ENCODE measurements around the gene GMPR.
A peak's percentile ranks its signal among the peaks of the same experiment; 100 is the strongest.

GMPR gene

DNA sequence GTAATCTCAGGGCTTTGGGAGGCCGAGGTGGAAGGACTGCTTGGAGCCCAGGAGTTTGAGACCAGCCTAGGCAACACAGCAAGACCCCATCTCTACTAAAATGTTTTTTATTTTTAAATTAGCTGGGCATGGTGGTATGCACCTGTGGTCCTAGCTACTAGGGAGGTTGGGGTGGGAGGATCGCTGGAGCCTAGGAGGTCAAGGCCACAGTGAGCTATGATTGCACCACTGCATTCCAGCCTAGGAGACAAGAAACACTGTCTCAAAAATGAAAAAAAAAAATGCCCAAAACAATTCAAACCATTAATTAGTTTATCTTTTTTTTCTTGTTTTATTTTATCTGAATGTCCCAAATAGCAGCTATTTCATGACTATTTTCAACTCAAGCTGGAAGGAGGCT, 85.8 kb downstream of the GMPR start:
- H2BK120ac ChIP-seq (ENCODE audit: low read depth, low read length): no peak overlapping the region
- H2AK5ac ChIP-seq (ENCODE audit: low read length): no peak overlapping the region

DNA sequence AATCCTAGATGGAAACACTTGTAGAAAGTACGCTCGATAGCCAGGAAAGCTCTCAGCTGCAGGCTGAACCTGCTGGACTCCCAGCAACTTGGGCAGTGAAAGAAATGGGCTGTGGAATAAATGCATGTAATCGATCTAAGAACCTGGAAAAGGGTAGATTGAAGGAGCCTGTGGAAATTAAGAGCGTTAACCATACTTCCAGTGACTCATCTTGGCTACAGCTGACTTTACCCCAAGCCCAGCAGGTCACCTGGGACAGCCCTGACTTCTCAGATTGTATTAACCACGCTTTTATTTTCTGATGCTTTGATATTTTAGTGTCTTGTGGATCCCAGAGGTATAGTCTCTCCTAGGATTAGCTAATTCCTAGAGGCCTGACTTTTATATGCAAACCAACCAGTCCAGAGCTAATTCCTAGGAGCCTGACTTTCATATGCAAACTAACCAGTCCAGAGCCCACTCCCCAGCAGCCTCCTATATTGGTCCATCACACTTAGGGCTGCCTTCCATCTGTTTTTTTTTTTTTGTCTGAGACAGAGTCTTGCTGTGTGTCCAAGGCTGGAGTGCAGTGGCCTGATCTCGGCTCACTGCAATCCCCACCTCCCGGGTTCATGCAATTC, 86.3 kb downstream of the GMPR start:
- Histone ChIP-seq H3K18ac (ENCODE audit: low read length) (no peak overlapping the region), H4K5ac (ENCODE audit: low read length) (no peak overlapping the region), H2BK120ac (ENCODE audit: low read depth, low read length) (no peak overlapping the region), H3K4me3 (ENCODE audit: low read length) (no peak overlapping the region), H3K4me1 (ENCODE audit: control insufficient read depth, low read depth, low read length) (peaks cover 13% of the 10 kb centered on the region), H2BK5ac (ENCODE audit: low read length) (no peak overlapping the region), H3K27ac (ENCODE audit: low read depth, low read length) (no peak overlapping the region), H3K79me2 (ENCODE audit: control insufficient read depth, insufficient read depth, low read length) (no peaks in the 10 kb centered on the region), H3K56ac (ENCODE audit: low read length) (no peak overlapping the region), H3K27me3 (ENCODE audit: insufficient read depth, low read length, poor library complexity) (no peaks in the 10 kb centered on the region), H3K23ac (ENCODE audit: low read length) (no peak overlapping the region), H3K4ac (ENCODE audit: low read depth, low read length) (no peak overlapping the region), H3K4me2 (ENCODE audit: low read length) (no peak overlapping the region), H4K8ac (ENCODE audit: low read depth, low read length) (no peak overlapping the region), H2BK15ac (replicated peaks; ENCODE audit: low read depth) (no peak overlapping the region), H3K36me3 (ENCODE audit: control insufficient read depth, insufficient read depth, low read length) (no peaks in the 10 kb centered on the region), H3K79me1 (ENCODE audit: low read length) (no peaks in the 10 kb centered on the region), H2AK5ac (ENCODE audit: low read length) (no peak overlapping the region), H3K9ac (ENCODE audit: low read length) (no peak overlapping the region)
- peak; percentile 27 for DNase-seq
- WGBS (ENCODE audit: extremely low coverage, insufficient coverage, low lambda C conversion rate): no CpG with 5 or more reads among the region's 7 CpGs

More for the DNA sequence above, 85.8 kb downstream of the GMPR start:
- no peak overlapping the region for H3K56ac ChIP-seq (ENCODE audit: low read length)
- no peak overlapping the region for H3K27ac ChIP-seq (ENCODE audit: low read depth, low read length)
- H3K4me1 ChIP-seq (ENCODE audit: control insufficient read depth, low read depth, low read length): peaks cover 14% of the 10 kb centered on the region
- H3K79me2 ChIP-seq (ENCODE audit: control insufficient read depth, insufficient read depth, low read length): no peaks in the 10 kb centered on the region
- H2BK5ac ChIP-seq (ENCODE audit: low read length): no peak overlapping the region
- no peak overlapping the region for H3K9ac ChIP-seq (ENCODE audit: low read length)
- no peak overlapping the region for H3K4me3 ChIP-seq (ENCODE audit: low read length)
- peak overlapping the region; percentile 12 for H3K18ac ChIP-seq (ENCODE audit: low read length)
- no peaks in the 10 kb centered on the region for H3K27me3 ChIP-seq (ENCODE audit: insufficient read depth, low read length, poor library complexity)
- H3K36me3 ChIP-seq (ENCODE audit: control insufficient read depth, insufficient read depth, low read length): no peaks in the 10 kb centered on the region
- H3K4ac ChIP-seq (ENCODE audit: low read depth, low read length): no peak overlapping the region
- H3K79me1 ChIP-seq (ENCODE audit: low read length): no peaks in the 10 kb centered on the region
- no peak overlapping the region for H3K23ac ChIP-seq (ENCODE audit: low read length)
- no CpG with 5 or more reads among the region's 2 CpGs for WGBS (ENCODE audit: extremely low coverage, insufficient coverage, low lambda C conversion rate)
- H2BK15ac ChIP-seq (replicated peaks; ENCODE audit: low read depth): no peak overlapping the region
- H3K4me2 ChIP-seq (ENCODE audit: low read length): no peak overlapping the region
- no peak for DNase-seq
- no peak overlapping the region for H4K5ac ChIP-seq (ENCODE audit: low read length)
- no peak overlapping the region for H4K8ac ChIP-seq (ENCODE audit: low read depth, low read length)

DNA sequence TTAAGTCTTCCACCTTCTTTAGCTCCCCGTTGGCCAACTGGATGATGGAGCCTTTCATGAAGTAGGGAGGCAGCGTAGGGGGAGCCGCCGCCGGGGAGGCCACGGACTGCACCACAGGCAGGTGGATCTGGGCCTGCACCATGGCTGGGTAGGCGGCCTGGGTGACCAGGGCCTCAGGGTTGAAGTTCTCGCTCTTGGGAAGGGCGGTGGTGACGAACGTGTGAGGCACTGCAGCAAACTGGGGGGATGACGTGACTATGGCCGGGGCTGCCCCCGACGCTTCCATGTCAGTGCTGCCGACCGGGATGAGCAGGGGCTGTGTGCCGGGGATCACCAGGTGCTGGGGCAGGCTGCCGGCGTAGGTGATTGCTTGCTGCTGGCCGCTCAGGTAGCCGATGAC, 88.1 kb downstream of the GMPR start:
- Histone ChIP-seq H4K5ac (ENCODE audit: low read length) (no peak overlapping the region), H2BK15ac (replicated peaks; ENCODE audit: low read depth) (no peak overlapping the region), H3K79me1 (ENCODE audit: low read length) (no peaks in the 10 kb centered on the region), H3K9ac (ENCODE audit: low read length) (no peak overlapping the region), H2BK120ac (ENCODE audit: low read depth, low read length) (no peak overlapping the region), H3K23ac (ENCODE audit: low read length) (no peak overlapping the region), H3K4me2 (ENCODE audit: low read length) (no peak overlapping the region), H3K4ac (ENCODE audit: low read depth, low read length) (no peak overlapping the region), H3K36me3 (ENCODE audit: control insufficient read depth, insufficient read depth, low read length) (no peaks in the 10 kb centered on the region), H3K4me3 (ENCODE audit: low read length) (no peak overlapping the region), H3K79me2 (ENCODE audit: control insufficient read depth, insufficient read depth, low read length) (no peaks in the 10 kb centered on the region), H3K4me1 (ENCODE audit: control insufficient read depth, low read depth, low read length) (peaks cover 4% of the 10 kb centered on the region), H4K8ac (ENCODE audit: low read depth, low read length) (no peak overlapping the region), H3K27ac (ENCODE audit: low read depth, low read length) (no peak overlapping the region), H3K27me3 (ENCODE audit: insufficient read depth, low read length, poor library complexity) (no peaks in the 10 kb centered on the region), H3K56ac (ENCODE audit: low read length) (no peak overlapping the region), H3K18ac (ENCODE audit: low read length) (no peak overlapping the region), H2BK5ac (ENCODE audit: low read length) (no peak overlapping the region), H2AK5ac (ENCODE audit: low read length) (no peak overlapping the region)
- DNase-seq: no peak
- no CpG with 5 or more reads among the region's 22 CpGs for WGBS (ENCODE audit: extremely low coverage, insufficient coverage, low lambda C conversion rate)

DNA sequence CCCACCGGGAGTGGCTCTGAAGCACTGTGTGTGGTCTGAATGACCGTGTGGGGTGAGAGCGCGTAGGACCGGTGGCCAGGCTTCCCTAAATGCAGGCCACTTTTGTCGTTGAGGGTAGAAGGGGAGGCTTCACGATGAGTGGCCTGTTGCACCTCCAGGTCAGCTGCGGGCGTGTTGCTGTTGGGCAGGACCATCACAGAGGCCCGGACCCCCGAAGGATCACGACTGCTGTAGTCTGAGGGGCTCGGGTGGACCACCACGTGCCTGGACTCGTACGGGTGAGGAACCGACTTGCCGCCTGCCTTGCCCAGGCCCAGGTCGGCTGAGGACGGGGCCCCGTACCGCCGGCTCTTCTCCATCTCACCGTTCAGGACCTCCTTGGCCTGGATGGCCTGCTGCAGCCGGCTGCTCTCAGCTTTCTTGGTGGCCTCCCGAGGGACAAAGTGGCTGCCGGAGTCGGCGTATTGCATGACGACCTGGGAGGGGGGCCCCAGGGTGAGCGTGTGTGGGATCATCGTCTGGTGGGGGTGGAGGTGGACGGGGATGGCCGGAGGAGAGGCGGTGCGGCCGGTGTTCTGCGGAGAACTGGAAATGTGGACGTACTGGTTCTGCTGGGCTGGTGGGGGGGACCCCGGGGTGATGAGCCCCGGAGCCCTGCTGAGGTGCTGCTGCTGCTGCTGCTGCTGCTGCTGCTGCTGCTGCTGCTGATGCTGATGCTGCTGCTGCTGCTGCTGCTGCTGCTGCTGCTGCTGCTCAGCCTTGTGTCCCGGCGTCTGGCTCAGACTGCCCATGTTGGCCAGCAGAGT, 88.8 kb downstream of the GMPR start:
- Histone ChIP-seq H3K4me1 (ENCODE audit: control insufficient read depth, low read depth, low read length) (peaks cover 8% of the 10 kb centered on the region), H2BK15ac (replicated peaks; ENCODE audit: low read depth) (no peak overlapping the region), H3K56ac (ENCODE audit: low read length) (no peak overlapping the region), H4K5ac (ENCODE audit: low read length) (no peak overlapping the region), H3K9ac (ENCODE audit: low read length) (no peak overlapping the region), H3K4me2 (ENCODE audit: low read length) (no peak overlapping the region), H4K8ac (ENCODE audit: low read depth, low read length) (no peak overlapping the region), H3K4ac (ENCODE audit: low read depth, low read length) (no peak overlapping the region), H3K36me3 (ENCODE audit: control insufficient read depth, insufficient read depth, low read length) (no peaks in the 10 kb centered on the region), H3K18ac (ENCODE audit: low read length) (no peak overlapping the region), H3K79me2 (ENCODE audit: control insufficient read depth, insufficient read depth, low read length) (no peaks in the 10 kb centered on the region), H2BK5ac (ENCODE audit: low read length) (no peak overlapping the region), H2BK120ac (ENCODE audit: low read depth, low read length) (no peak overlapping the region), H2AK5ac (ENCODE audit: low read length) (no peak overlapping the region), H3K79me1 (ENCODE audit: low read length) (no peaks in the 10 kb centered on the region), H3K27me3 (ENCODE audit: insufficient read depth, low read length, poor library complexity) (no peaks in the 10 kb centered on the region), H3K27ac (ENCODE audit: low read depth, low read length) (no peak overlapping the region), H3K23ac (ENCODE audit: low read length) (no peak overlapping the region), H3K4me3 (ENCODE audit: low read length) (no peak overlapping the region)
- WGBS (ENCODE audit: extremely low coverage, insufficient coverage, low lambda C conversion rate): no CpG with 5 or more reads among the region's 43 CpGs
- DNase-seq: no peak

DNA sequence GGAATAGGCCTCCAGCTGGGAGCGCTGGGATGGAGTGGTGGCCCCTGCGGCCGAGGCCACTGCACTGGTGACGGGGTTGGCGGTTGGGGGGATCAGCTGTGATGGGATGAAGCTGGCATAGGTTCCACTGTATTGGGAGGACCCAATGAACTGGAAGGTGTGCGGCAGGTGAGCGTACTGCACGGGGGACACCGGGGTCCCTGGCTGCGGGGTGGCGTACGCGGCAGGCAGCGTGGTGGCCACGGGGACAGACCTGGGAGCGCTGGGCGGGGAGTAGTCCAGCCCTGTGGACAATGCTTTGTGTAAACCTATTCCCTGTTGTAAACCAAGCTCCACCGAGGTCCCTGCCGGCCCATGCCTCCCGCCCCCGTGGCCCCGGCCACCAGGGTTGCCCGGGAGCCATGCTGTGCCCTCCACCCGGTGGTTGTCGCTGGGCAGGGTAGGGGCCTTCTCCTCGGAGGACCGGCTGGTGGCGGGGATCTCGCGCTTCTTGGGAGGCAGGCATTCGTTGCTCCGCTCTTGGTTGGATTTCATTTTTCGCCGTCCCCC, 89.5 kb downstream of the GMPR start:
- Histone ChIP-seq H2BK15ac (replicated peaks; ENCODE audit: low read depth) (no peak overlapping the region), H3K4me1 (ENCODE audit: control insufficient read depth, low read depth, low read length) (peaks cover 6% of the 10 kb centered on the region), H2BK5ac (ENCODE audit: low read length) (no peak overlapping the region), H3K27me3 (ENCODE audit: insufficient read depth, low read length, poor library complexity) (no peaks in the 10 kb centered on the region), H3K56ac (ENCODE audit: low read length) (no peak overlapping the region), H3K4me3 (ENCODE audit: low read length) (no peak overlapping the region), H3K79me1 (ENCODE audit: low read length) (no peaks in the 10 kb centered on the region), H4K8ac (ENCODE audit: low read depth, low read length) (no peak overlapping the region), H4K5ac (ENCODE audit: low read length) (no peak overlapping the region), H3K4me2 (ENCODE audit: low read length) (no peak overlapping the region), H3K79me2 (ENCODE audit: control insufficient read depth, insufficient read depth, low read length) (no peaks in the 10 kb centered on the region), H3K36me3 (ENCODE audit: control insufficient read depth, insufficient read depth, low read length) (no peaks in the 10 kb centered on the region), H3K9ac (ENCODE audit: low read length) (no peak overlapping the region), H3K18ac (ENCODE audit: low read length) (no peak overlapping the region), H3K27ac (ENCODE audit: low read depth, low read length) (no peak overlapping the region), H3K4ac (ENCODE audit: low read depth, low read length) (no peak overlapping the region), H3K23ac (ENCODE audit: low read length) (no peak overlapping the region), H2BK120ac (ENCODE audit: low read depth, low read length) (no peak overlapping the region), H2AK5ac (ENCODE audit: low read length) (no peak overlapping the region)
- DNase-seq: no peak
- no CpG with 5 or more reads among the region's 34 CpGs for whole genome bisulfite sequencing (ENCODE audit: extremely low coverage, insufficient coverage, low lambda C conversion rate)

Data from mesendoderm (in vitro differentiated cells).